GM12878 (cell line): ENCODE results near the gene CC2D1B. TPM values are rescaled to one million over a fixed set of nuclear protein-coding genes. Genes with fewer than 3 reads are reported as not detected.

ENCODE experiments used
- KAT2A ChIP-seq: conservative IDR thresholded peaks from 2 replicates; pipeline ENCODE4 v1.6.1; 2011; ENCODE audit warnings: low read depth, low read length; ENCODE audit not compliant: control insufficient read depth
- polyA plus RNA-seq, 11 experiments: library from polyadenylated mRNA; depleted of rRNA in 4 of 11; unstranded in 6 of 11; stranded (reverse) in 5 of 11; fragments of >200 nt; fragmentation: Nextera tagmentation in 4 of 11; fragmentation: Illumina TruSeq in 1 of 11; extraction: Ambion mirVana in 4 of 11; extraction: Trizol in 1 of 11; gene quantifications; 1 replicate in 1 of 11; 2 replicates in 10 of 11; pipeline versions ENCODE4 v1.2.1 to v1.2.3, GENCODE V29; 2011 to 2016; ENCODE audit warnings: inconsistent platforms in 2 of 11, missing spikeins in 2 of 11, low read depth in 1 of 11
- total RNA-seq, 4 experiments: library from RNA; depleted of rRNA in 3 of 4; stranded (reverse); fragments of >200 nt in 3 of 4; fragmentation: Illumina TruSeq in 1 of 4; extraction: Trizol in 1 of 4; gene quantifications; 2 replicates each; pipeline versions ENCODE4 v1.2.1 to v1.2.3, GENCODE V29; 2013 to 2021
- TF ChIP-seq, protein P1 (sequence below): fragments of 450-650 bp; IDR thresholded peaks from 2 replicates; pipeline ENCODE4 v1.6.1; 2017; ENCODE audit warnings: mild to moderate bottlenecking
- TF ChIP-seq, protein P2 (sequence below): fragments of 450-650 bp; IDR thresholded peaks from 2 replicates; pipeline ENCODE4 v1.6.1; 2017; ENCODE audit warnings: mild to moderate bottlenecking, moderate library complexity
- TF ChIP-seq, protein P3 (sequence below): fragments of 150-350 bp; IDR thresholded peaks from 2 replicates; pipeline ENCODE4 v1.6.1; 2014; ENCODE audit warnings: mild to moderate bottlenecking, low read depth, low read length

CC2D1B gene
- total and polyA plus RNA-seq, 10 of the 15 experiments (the other 5 are each of a cell fraction or from before 2014, with no cell fraction given), result 0.90 to 29.4 (median 14.5) TPM

DNA sequence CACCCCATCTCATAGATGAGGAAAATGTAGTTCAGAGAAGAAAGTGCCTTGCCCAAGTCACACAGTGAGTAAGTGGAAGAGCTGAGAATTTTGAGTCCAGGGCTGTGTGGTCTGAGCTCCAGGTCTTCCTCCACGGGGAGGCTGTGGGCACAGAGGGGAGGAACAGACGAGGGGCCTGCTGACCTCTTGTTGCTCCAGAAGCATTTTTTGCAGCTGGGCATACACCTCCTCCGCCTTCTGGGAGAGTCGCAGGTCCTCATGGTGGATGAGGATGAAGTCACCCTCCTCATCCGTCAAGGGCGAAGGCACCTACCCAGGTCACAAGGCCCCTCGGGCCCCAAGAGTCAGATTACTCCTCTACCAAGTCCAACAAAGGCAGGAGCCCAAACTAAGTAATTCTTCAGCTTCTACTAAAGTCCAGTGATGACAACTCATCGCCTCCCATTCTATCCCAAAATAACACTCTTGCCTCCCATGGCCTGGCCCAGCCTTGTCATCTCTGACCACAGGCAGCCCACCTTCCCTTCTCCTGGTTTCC is 9.1 kb downstream of the CC2D1B start (continued):
- TF ChIP-seq, protein P1, sequence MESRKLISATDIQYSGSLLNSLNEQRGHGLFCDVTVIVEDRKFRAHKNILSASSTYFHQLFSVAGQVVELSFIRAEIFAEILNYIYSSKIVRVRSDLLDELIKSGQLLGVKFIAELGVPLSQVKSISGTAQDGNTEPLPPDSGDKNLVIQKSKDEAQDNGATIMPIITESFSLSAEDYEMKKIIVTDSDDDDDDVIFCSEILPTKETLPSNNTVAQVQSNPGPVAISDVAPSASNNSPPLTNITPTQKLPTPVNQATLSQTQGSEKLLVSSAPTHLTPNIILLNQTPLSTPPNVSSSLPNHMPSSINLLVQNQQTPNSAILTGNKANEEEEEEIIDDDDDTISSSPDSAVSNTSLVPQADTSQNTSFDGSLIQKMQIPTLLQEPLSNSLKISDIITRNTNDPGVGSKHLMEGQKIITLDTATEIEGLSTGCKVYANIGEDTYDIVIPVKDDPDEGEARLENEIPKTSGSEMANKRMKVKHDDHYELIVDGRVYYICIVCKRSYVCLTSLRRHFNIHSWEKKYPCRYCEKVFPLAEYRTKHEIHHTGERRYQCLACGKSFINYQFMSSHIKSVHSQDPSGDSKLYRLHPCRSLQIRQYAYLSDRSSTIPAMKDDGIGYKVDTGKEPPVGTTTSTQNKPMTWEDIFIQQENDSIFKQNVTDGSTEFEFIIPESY, result no peak
- TF ChIP-seq, protein P2, sequence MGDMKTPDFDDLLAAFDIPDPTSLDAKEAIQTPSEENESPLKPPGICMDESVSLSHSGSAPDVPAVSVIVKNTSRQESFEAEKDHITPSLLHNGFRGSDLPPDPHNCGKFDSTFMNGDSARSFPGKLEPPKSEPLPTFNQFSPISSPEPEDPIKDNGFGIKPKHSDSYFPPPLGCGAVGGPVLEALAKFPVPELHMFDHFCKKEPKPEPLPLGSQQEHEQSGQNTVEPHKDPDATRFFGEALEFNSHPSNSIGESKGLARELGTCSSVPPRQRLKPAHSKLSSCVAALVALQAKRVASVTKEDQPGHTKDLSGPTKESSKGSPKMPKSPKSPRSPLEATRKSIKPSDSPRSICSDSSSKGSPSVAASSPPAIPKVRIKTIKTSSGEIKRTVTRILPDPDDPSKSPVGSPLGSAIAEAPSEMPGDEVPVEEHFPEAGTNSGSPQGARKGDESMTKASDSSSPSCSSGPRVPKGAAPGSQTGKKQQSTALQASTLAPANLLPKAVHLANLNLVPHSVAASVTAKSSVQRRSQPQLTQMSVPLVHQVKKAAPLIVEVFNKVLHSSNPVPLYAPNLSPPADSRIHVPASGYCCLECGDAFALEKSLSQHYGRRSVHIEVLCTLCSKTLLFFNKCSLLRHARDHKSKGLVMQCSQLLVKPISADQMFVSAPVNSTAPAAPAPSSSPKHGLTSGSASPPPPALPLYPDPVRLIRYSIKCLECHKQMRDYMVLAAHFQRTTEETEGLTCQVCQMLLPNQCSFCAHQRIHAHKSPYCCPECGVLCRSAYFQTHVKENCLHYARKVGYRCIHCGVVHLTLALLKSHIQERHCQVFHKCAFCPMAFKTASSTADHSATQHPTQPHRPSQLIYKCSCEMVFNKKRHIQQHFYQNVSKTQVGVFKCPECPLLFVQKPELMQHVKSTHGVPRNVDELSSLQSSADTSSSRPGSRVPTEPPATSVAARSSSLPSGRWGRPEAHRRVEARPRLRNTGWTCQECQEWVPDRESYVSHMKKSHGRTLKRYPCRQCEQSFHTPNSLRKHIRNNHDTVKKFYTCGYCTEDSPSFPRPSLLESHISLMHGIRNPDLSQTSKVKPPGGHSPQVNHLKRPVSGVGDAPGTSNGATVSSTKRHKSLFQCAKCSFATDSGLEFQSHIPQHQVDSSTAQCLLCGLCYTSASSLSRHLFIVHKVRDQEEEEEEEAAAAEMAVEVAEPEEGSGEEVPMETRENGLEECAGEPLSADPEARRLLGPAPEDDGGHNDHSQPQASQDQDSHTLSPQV, result no peak
- no peak for TF ChIP-seq KAT2A
- TF ChIP-seq, protein P3, sequence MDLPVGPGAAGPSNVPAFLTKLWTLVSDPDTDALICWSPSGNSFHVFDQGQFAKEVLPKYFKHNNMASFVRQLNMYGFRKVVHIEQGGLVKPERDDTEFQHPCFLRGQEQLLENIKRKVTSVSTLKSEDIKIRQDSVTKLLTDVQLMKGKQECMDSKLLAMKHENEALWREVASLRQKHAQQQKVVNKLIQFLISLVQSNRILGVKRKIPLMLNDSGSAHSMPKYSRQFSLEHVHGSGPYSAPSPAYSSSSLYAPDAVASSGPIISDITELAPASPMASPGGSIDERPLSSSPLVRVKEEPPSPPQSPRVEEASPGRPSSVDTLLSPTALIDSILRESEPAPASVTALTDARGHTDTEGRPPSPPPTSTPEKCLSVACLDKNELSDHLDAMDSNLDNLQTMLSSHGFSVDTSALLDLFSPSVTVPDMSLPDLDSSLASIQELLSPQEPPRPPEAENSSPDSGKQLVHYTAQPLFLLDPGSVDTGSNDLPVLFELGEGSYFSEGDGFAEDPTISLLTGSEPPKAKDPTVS, result no peak
